H1 (cell line): ENCODE measurements around the gene ACOT6. TPM values are rescaled to one million over a fixed set of nuclear protein-coding genes. Genes with fewer than 3 reads are reported as not detected.

ENCODE experiments used
- CTCF ChIA-PET: fragments of 300-600 bp; sonication (Branson Sonifier 250); formaldehyde crosslinking; loops from one replicate; lab custom pipeline; 2021; ENCODE audit not compliant: partially characterized antibody; lab: Charles Lee
- POLR2A ChIA-PET: fragments of 300-600 bp; sonication (Branson Sonifier 250); formaldehyde crosslinking; loops from one replicate; lab custom pipeline; 2021; ENCODE audit warnings: inconsistent platforms; ENCODE audit not compliant: partially characterized antibody; lab: Charles Lee
- DNase-seq, 2 experiments: peaks; one replicate each; pipeline versions ENCODE4 v3.0.0 to v3.0.0-alpha.2; 2010 to 2022; ENCODE audit warnings: low spot score in 2 of 2, low read depth in 1 of 2, mixed read lengths in 1 of 2
- FAIRE-seq: peaks from 2 replicates; lab custom pipeline; 2011; peaks lifted over from hg19 to GRCh38; lab: Jason Lieb, UNC
- H2AFZ ChIP-seq: 2 replicates; pipeline ENCODE4 v1.8.1; 2012; ENCODE audit warnings: low read length, inconsistent platforms
- H2AK5ac ChIP-seq: 2 replicates; pipeline ENCODE4 v1.6.1; 2013; ENCODE audit warnings: low read depth, low read length
- H2BK120ac ChIP-seq: replicated peaks from 2 replicates; pipeline ENCODE3; 2013; ENCODE audit warnings: low read depth, low read length, inconsistent platforms
- H2BK12ac ChIP-seq: 2 replicates; pipeline ENCODE4 v1.6.1; 2013; ENCODE audit warnings: low read depth, low read length
- H2BK15ac ChIP-seq: 2 replicates; pipeline ENCODE4 v1.6.1; 2013; ENCODE audit warnings: low read length
- H2BK20ac ChIP-seq: 2 replicates; pipeline ENCODE4 v1.6.1; 2013; ENCODE audit warnings: low read length
- H2BK5ac ChIP-seq: 2 replicates; pipeline ENCODE4 v1.6.1; 2013; ENCODE audit warnings: low read depth, low read length
- H3K14ac ChIP-seq: 2 replicates; pipeline ENCODE4 v1.6.1; 2013; ENCODE audit warnings: inconsistent platforms; ENCODE audit not compliant: insufficient read length
- H3K18ac ChIP-seq: 2 replicates; pipeline ENCODE4 v1.6.1; 2013; ENCODE audit warnings: low read length; ENCODE audit errors: extremely low read depth
- H3K23ac ChIP-seq: 2 replicates; pipeline ENCODE4 v1.6.1; 2013; ENCODE audit warnings: inconsistent platforms; ENCODE audit not compliant: insufficient read length
- H3K23me2 ChIP-seq: 2 replicates; pipeline ENCODE4 v1.6.1; 2013; ENCODE audit warnings: low read depth, low read length
- H3K27ac ChIP-seq: 2 replicates; pipeline ENCODE4 v1.6.1; 2011; ENCODE audit warnings: low read depth, low read length, inconsistent platforms
- H3K27me3 ChIP-seq, 4 experiments: replicated peaks in 1 of 4; 1 replicate in 1 of 4; 2 replicates in 3 of 4; pipeline versions ENCODE4 v1.6.1 to v1.8.1; 2011 to 2013; ENCODE audit warnings: low read length in 3 of 4, mild to moderate bottlenecking in 3 of 4, inconsistent platforms in 2 of 4, mixed read lengths in 2 of 4, moderate library complexity in 1 of 4; ENCODE audit not compliant: control insufficient read depth in 3 of 4, insufficient read depth in 3 of 4; ENCODE audit errors: extremely low read depth in 1 of 4
- H3K36me3 ChIP-seq, 4 experiments: 2 replicates each; pipeline versions ENCODE4 v1.6.1 to v1.8.1; 2011 to 2013; ENCODE audit warnings: mild to moderate bottlenecking in 4 of 4, low read length in 3 of 4, moderate library complexity in 2 of 4, control low read depth in 1 of 4, inconsistent platforms in 1 of 4; ENCODE audit not compliant: insufficient read depth in 4 of 4, control insufficient read depth in 2 of 4
- H3K4ac ChIP-seq: replicated peaks from 2 replicates; pipeline ENCODE3; 2013; ENCODE audit warnings: low read length, low read depth, mixed read lengths, inconsistent platforms; ENCODE audit not compliant: insufficient read length
- H3K4me1 ChIP-seq, 4 experiments: replicated peaks in 1 of 4; 1 replicate in 1 of 4; 2 replicates in 3 of 4; pipeline versions ENCODE4 v1.6.1 to v1.8.1; 2011 to 2013; ENCODE audit warnings: low read length in 3 of 4, inconsistent platforms in 2 of 4, mixed read lengths in 1 of 4; ENCODE audit not compliant: insufficient read depth in 4 of 4, control insufficient read depth in 3 of 4
- H3K4me2 ChIP-seq, 2 experiments: 2 replicates each; pipeline versions ENCODE4 v1.6.1 to v1.8.1; 2011 to 2013; ENCODE audit warnings: low read depth in 2 of 2, low read length in 2 of 2, control low read depth in 1 of 2, inconsistent platforms in 1 of 2, mild to moderate bottlenecking in 1 of 2; ENCODE audit not compliant: insufficient read depth in 1 of 2
- H3K4me3 ChIP-seq, 4 experiments: fragments of 200-600, 300-600 bp in 1 of 4; sonication (generic), shearing (Covaris generic), sonication (Bioruptor Twin) in 1 of 4; 2 replicates each; pipeline versions ENCODE4 v1.5.1 to v1.8.1; 2011 to 2016; ENCODE audit warnings: low read length in 4 of 4, low read depth in 3 of 4, control low read depth in 2 of 4, inconsistent platforms in 2 of 4, mild to moderate bottlenecking in 2 of 4, mixed read lengths in 1 of 4, moderate library complexity in 1 of 4; ENCODE audit not compliant: insufficient read depth in 2 of 4; ENCODE audit errors: extremely low read depth in 1 of 4
- H3K56ac ChIP-seq: replicated peaks from 2 replicates; pipeline ENCODE3; 2013; ENCODE audit warnings: low read depth, mild to moderate bottlenecking, mixed read lengths, low read length, inconsistent platforms; ENCODE audit not compliant: insufficient read length
- H3K79me1 ChIP-seq: 2 replicates; pipeline ENCODE4 v1.6.1; 2013; ENCODE audit warnings: low read depth, low read length, control low read depth
- H3K79me2 ChIP-seq, 2 experiments: 2 replicates each; pipeline versions ENCODE4 v1.6.1 to v1.8.1; 2012 to 2013; ENCODE audit warnings: low read length in 2 of 2, mild to moderate bottlenecking in 2 of 2, inconsistent platforms in 1 of 2; ENCODE audit not compliant: insufficient read depth in 2 of 2, control insufficient read depth in 1 of 2
- H3K9ac ChIP-seq, 4 experiments: replicated peaks in 1 of 4; 1 replicate in 1 of 4; 2 replicates in 3 of 4; pipeline versions ENCODE4 v1.6.1 to v1.8.1; 2011 to 2013; ENCODE audit warnings: low read depth in 3 of 4, low read length in 3 of 4, control low read depth in 2 of 4, mild to moderate bottlenecking in 2 of 4, moderate library complexity in 2 of 4, inconsistent platforms in 1 of 4; ENCODE audit errors: extremely low read depth in 1 of 4
- H3K9me3 ChIP-seq, 2 experiments: 2 replicates each; pipeline versions ENCODE4 v1.6.1 to v1.8.1; 2012 to 2013; ENCODE audit warnings: mild to moderate bottlenecking in 2 of 2, moderate library complexity in 2 of 2, control low read depth in 1 of 2, inconsistent platforms in 1 of 2, low read depth in 1 of 2, low read length in 1 of 2, mixed read lengths in 1 of 2; ENCODE audit not compliant: insufficient read depth in 2 of 2
- H4K20me1 ChIP-seq, 2 experiments: replicated peaks in 1 of 2; 2 replicates each; pipeline versions ENCODE3 to v1.8.1; 2011 to 2013; ENCODE audit warnings: inconsistent platforms in 2 of 2, low read length in 2 of 2, mild to moderate bottlenecking in 1 of 2; ENCODE audit not compliant: insufficient read depth in 2 of 2, control insufficient read depth in 1 of 2
- H4K5ac ChIP-seq: 2 replicates; pipeline ENCODE4 v1.6.1; 2013; ENCODE audit warnings: low read length, low read depth, mixed read lengths, inconsistent platforms; ENCODE audit not compliant: insufficient read length
- H4K8ac ChIP-seq: 2 replicates; pipeline ENCODE4 v1.8.0; 2013; ENCODE audit warnings: mild to moderate bottlenecking, moderate library complexity, low read length, inconsistent platforms; ENCODE audit not compliant: insufficient read depth; ENCODE audit errors: extremely low read depth
- H4K91ac ChIP-seq: replicated peaks from 2 replicates; pipeline ENCODE3; 2013; ENCODE audit warnings: low read length, mixed read lengths, inconsistent platforms; ENCODE audit not compliant: insufficient read length
- ASH2L ChIP-seq: fragments of 200-600, 300-600 bp; sonication (generic); IDR thresholded peaks from one replicate; pipeline ENCODE4 v1.7.1; 2017; ENCODE audit warnings: low read length
- BACH1 ChIP-seq: IDR thresholded peaks from 2 replicates; pipeline ENCODE4 v1.6.1; 2012; ENCODE audit warnings: low read length, improper control_type of control experiment
- KDM1A ChIP-seq: fragments of 200-600, 300-600 bp; sonication (generic); IDR thresholded peaks from 2 replicates; pipeline ENCODE4 v1.7.1; 2016; ENCODE audit warnings: mild to moderate bottlenecking, low read length, borderline replicate concordance
- USF2 ChIP-seq: IDR thresholded peaks from 2 replicates; pipeline ENCODE4 v1.6.1; 2011; ENCODE audit warnings: low read length, improper control_type of control experiment
- WGBS, 2 experiments: shearing (Covaris generic) in 1 of 2; methylation state at CpG; one replicate each; pipeline versions ENCODE4 v1.1.6 to v1.1.7; 2013 to 2015; ENCODE audit warnings: low lambda C conversion rate in 2 of 2, mixed read lengths in 2 of 2, inconsistent platforms in 1 of 2, low coverage in 1 of 2, missing lambda C conversion rate in 1 of 2; ENCODE audit not compliant: insufficient replicate concordance in 2 of 2, insufficient coverage in 1 of 2, insufficient read length in 1 of 2; ENCODE audit errors: extremely low coverage in 1 of 2, missing lambda C conversion rate in 1 of 2; 5-methylcytosine and 5-hydroxymethylcytosine counted together
- polyA plus RNA-seq, 7 experiments: library from polyadenylated mRNA; depleted of rRNA in 3 of 7; stranded (reverse) in 5 of 7; unstranded in 2 of 7; fragments of >200 nt in 5 of 7; fragments of 200-250 nt in 2 of 7; gene quantifications; 1 replicate in 5 of 7; 2 replicates in 1 of 7; 4 replicates in 1 of 7; pipeline versions ENCODE4 v1.2.1 to v1.2.3, GENCODE V29; 2011 to 2013; ENCODE audit warnings: missing spikeins in 2 of 7, mixed read lengths in 2 of 7
- total RNA-seq: library from RNA; stranded (reverse); fragmentation: NEBNext Ultra II Directional; extraction: Animal tissue kit (Norgen Biotek cat#: 25700); gene quantifications from 2 replicates; pipeline ENCODE4 v1.2.1, GENCODE V29; 2021

Gene ACOT6
- total and polyA plus RNA-seq, 2 of the 8 experiments (the other 6 are each of a cell fraction or from before 2014, with no cell fraction given), result not detected

DNA sequence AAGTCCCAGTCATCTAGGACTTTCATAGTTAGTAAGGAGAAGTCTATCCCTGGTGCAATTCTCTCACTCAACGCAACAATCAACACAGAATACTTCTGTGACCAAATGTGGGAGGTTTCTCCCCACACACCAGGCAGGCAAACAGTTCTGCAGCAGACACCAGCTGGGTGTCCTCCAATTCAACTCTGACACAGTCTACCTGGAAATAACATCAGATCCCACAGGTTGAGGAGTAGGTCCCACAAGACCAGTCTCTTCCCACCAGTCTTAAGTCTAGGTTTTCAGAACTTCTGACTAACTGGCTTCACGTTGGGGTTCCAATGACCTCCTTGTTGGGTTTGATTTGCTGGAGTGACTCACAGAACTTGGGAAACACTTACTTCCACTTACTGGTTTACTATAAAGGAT is 14.8 kb downstream of the ACOT6 start:
- no peaks in the 10 kb centered on the region for H3K79me2 ChIP-seq
- H3K79me1 ChIP-seq, result no peaks in the 10 kb centered on the region
- H2BK12ac ChIP-seq, result no peak overlapping the region
- no peak overlapping the region for H3K4ac ChIP-seq
- FAIRE-seq (no peak), DNase-seq (no peak)
- H2BK120ac ChIP-seq, result no peak overlapping the region
- no peak overlapping the region for H4K5ac ChIP-seq
- H2BK15ac ChIP-seq, result no peak overlapping the region
- no peaks in the 10 kb centered on the region for H3K9me3 ChIP-seq
- H3K23me2 ChIP-seq, result no peaks in the 10 kb centered on the region
- H4K91ac ChIP-seq, result no peak overlapping the region
- whole genome bisulfite sequencing, 2 experiments, result 91% methylated on average over 2 of the region's 2 CpGs; no CpG with 5 or more reads in 1 of the 2 experiments
- no peak overlapping the region for H2AK5ac ChIP-seq
- H3K18ac ChIP-seq, result no peak overlapping the region
- H3K36me3 ChIP-seq, result no peaks in the 10 kb centered on the region
- no peak overlapping the region for H3K14ac ChIP-seq
- H4K8ac ChIP-seq, result no peak overlapping the region
- H2AFZ ChIP-seq, result no peak overlapping the region
- no peaks in the 10 kb centered on the region for H4K20me1 ChIP-seq
- H3K4me1 ChIP-seq, result no peaks in the 10 kb centered on the region
- POLR2A ChIA-PET, result interaction anchor here (0.6 to 1.6 kb wide), 3 partner anchors 15 to 129 kb away, joined by 3 to 6 read pairs (median 3); partner anchors contain the start of gene ACOT6
- TF ChIP-seq ASH2L (no peak), KDM1A (no peak), BACH1 (no peak), USF2 (no peak)
- H2BK5ac ChIP-seq, result no peak overlapping the region
- H3K56ac ChIP-seq, result no peak overlapping the region
- H3K9ac ChIP-seq, result no peak overlapping the region
- no peak overlapping the region for H3K4me3 ChIP-seq
- no peak overlapping the region for H3K27ac ChIP-seq
- CTCF ChIA-PET, result interaction anchor here (0.6 to 2.0 kb wide), 5 partner anchors 21 to 128 kb away, joined by 3 to 4 read pairs (median 3); no protein-coding TSS in a partner anchor
- H2BK20ac ChIP-seq, result no peak overlapping the region
- H3K23ac ChIP-seq, result no peak overlapping the region
- H3K4me2 ChIP-seq, result no peak overlapping the region
- no peaks in the 10 kb centered on the region for H3K27me3 ChIP-seq
